SK-N-SH (cell line): ENCODE measurements around the gene RCSD1. TPM values are rescaled to one million over a fixed set of nuclear protein-coding genes. Genes with fewer than 3 reads are reported as not detected.

Experiments
- CTCF ChIA-PET: fragments of 300-600, 350-600 bp; formaldehyde crosslinking; extraction: SDS; loops from one replicate; lab custom pipeline; 2021; lab: Yijun Ruan, JAX
- POLR2A ChIA-PET: fragments of 350-600 bp; sonication (Branson Sonifier 250); formaldehyde crosslinking; extraction: SDS; loops from one replicate; lab custom pipeline; 2020; ENCODE audit warnings: antibody characterized with exemption, inconsistent platforms; lab: Yijun Ruan, JAX
- DNase-seq: peaks from one replicate; pipeline ENCODE4 v3.0.0; 2012
- H2AFZ ChIP-seq: fragments of 200-600 bp; sonication (generic); 2 replicates; pipeline ENCODE4 v1.8.1; 2016; ENCODE audit warnings: antibody characterized with exemption, mild to moderate bottlenecking, low read depth
- H3F3A ChIP-seq: fragments of 200-600 bp; sonication (generic); replicated peaks from 2 replicates; pipeline ENCODE3; 2016; ENCODE audit warnings: antibody characterized with exemption, mild to moderate bottlenecking; ENCODE audit not compliant: insufficient read depth
- H3K27ac ChIP-seq, 2 experiments: fragments of 200-500 bp in 1 of 2; fragments of 200-600 bp in 1 of 2; sonication (Bioruptor generic) in 1 of 2; sonication (generic), shearing (Covaris generic) in 1 of 2; 2 replicates each; pipeline versions ENCODE4 v1.5.1 to v1.6.1; 2014 to 2016; ENCODE audit warnings: low read depth in 2 of 2, inconsistent platforms in 1 of 2, low read length in 1 of 2, mild to moderate bottlenecking in 1 of 2, mixed read lengths in 1 of 2
- H3K27me3 ChIP-seq: fragments of 200-600 bp; sonication (generic), shearing (Covaris generic); 2 replicates; pipeline ENCODE4 v1.6.1; 2016; ENCODE audit warnings: mixed run types; ENCODE audit not compliant: insufficient read depth
- H3K36me3 ChIP-seq, 2 experiments: fragments of 200-500 bp in 1 of 2; fragments of 200-600 bp in 1 of 2; sonication (Bioruptor generic) in 1 of 2; sonication (generic) in 1 of 2; replicated peaks in 1 of 2; 2 replicates each; pipeline versions ENCODE3 to v1.5.1; 2014 to 2016; ENCODE audit warnings: low read length in 1 of 2, mild to moderate bottlenecking in 1 of 2; ENCODE audit not compliant: insufficient read depth in 2 of 2, control insufficient read depth in 1 of 2
- H3K4me1 ChIP-seq, 2 experiments: fragments of 200-500 bp in 1 of 2; fragments of 200-600 bp in 1 of 2; sonication (Bioruptor generic) in 1 of 2; sonication (generic), shearing (Covaris generic) in 1 of 2; 2 replicates each; pipeline versions ENCODE4 v1.5.1 to v1.6.1; 2014 to 2016; ENCODE audit warnings: low read depth in 1 of 2, low read length in 1 of 2, mixed run types in 1 of 2; ENCODE audit not compliant: insufficient read depth in 2 of 2, control insufficient read depth in 1 of 2
- H3K4me2 ChIP-seq: fragments of 200-600 bp; sonication (generic), shearing (Covaris generic); 2 replicates; pipeline ENCODE4 v1.6.1; 2017; ENCODE audit warnings: mixed run types
- H3K4me3 ChIP-seq, 2 experiments: fragments of 200-500 bp in 1 of 2; fragments of 200-600 bp in 1 of 2; sonication (Bioruptor generic) in 1 of 2; sonication (generic), shearing (Covaris generic) in 1 of 2; 2 replicates each; pipeline versions ENCODE4 v1.5.1 to v1.8.1; 2014 to 2016; ENCODE audit warnings: low read depth in 2 of 2, inconsistent platforms in 1 of 2, low read length in 1 of 2, mild to moderate bottlenecking in 1 of 2, mixed read lengths in 1 of 2, moderate library complexity in 1 of 2
- H3K79me2 ChIP-seq: fragments of 200-600 bp; sonication (generic); 2 replicates; pipeline ENCODE4 v1.8.1; 2017; ENCODE audit warnings: mild to moderate bottlenecking; ENCODE audit not compliant: insufficient read depth
- H3K9ac ChIP-seq: fragments of 200-600 bp; sonication (generic); 2 replicates; pipeline ENCODE4 v1.6.1; 2017; ENCODE audit warnings: mixed run types
- H3K9me2 ChIP-seq: fragments of 200-600 bp; sonication (generic); 2 replicates; pipeline ENCODE4 v1.6.1; 2017; ENCODE audit warnings: mixed run types
- H3K9me3 ChIP-seq: fragments of 200-600 bp; sonication (generic); 2 replicates; pipeline ENCODE4 v1.6.1; 2017; ENCODE audit warnings: mixed run types, mild to moderate bottlenecking, moderate library complexity
- H4K20me1 ChIP-seq: fragments of 200-600 bp; sonication (generic); 2 replicates; pipeline ENCODE4 v1.6.1; 2017; ENCODE audit warnings: mild to moderate bottlenecking, mixed run types; ENCODE audit not compliant: insufficient read depth
- EP300 ChIP-seq, 2 experiments: IDR thresholded peaks; 2 replicates each; pipeline versions ENCODE4 v1.4.0 to v1.6.1; 2012; ENCODE audit warnings: borderline replicate concordance in 1 of 2, low read depth in 1 of 2, low read length in 1 of 2
- EZH2phosphoT487 ChIP-seq: fragments of 200-600 bp; sonication (generic); IDR thresholded peaks from 2 replicates; pipeline ENCODE4 v1.6.1; 2017; ENCODE audit warnings: low read depth, mixed run types, mild to moderate bottlenecking, antibody characterized with exemption, moderate library complexity, borderline replicate concordance
- FOXJ3 ChIP-seq: sonication (generic); formaldehyde crosslinking; IDR thresholded peaks from 2 replicates; pipeline ENCODE4 v1.5.1; 2020; ENCODE audit warnings: mild to moderate bottlenecking, missing genetic modification reagents
- IRF3 ChIP-seq: fragments of 150-350 bp; IDR thresholded peaks from 2 replicates; pipeline ENCODE4 v1.6.1; 2016; ENCODE audit warnings: mild to moderate bottlenecking, low read depth, low read length
- MAX ChIP-seq: IDR thresholded peaks from 2 replicates; pipeline ENCODE4 v1.4.0; 2012; ENCODE audit warnings: low read depth
- MEF2A ChIP-seq: IDR thresholded peaks from 2 replicates; pipeline ENCODE4 v1.4.0; 2012; ENCODE audit warnings: low read depth, borderline replicate concordance
- MXI1 ChIP-seq: IDR thresholded peaks from 2 replicates; pipeline ENCODE4 v1.6.1; 2012; ENCODE audit warnings: mild to moderate bottlenecking, low read depth, low read length, improper control_type of control experiment
- NFIC ChIP-seq: IDR thresholded peaks from 2 replicates; pipeline ENCODE4 v1.4.0; 2012; ENCODE audit warnings: borderline replicate concordance
- NRF1 ChIP-seq: IDR thresholded peaks from 2 replicates; pipeline ENCODE4 v1.6.1; 2012; ENCODE audit warnings: low read depth, mild to moderate bottlenecking, low read length
- POLR2AphosphoS5 ChIP-seq: IDR thresholded peaks from 2 replicates; pipeline ENCODE4 v1.6.1; 2012; ENCODE audit warnings: low read depth, low read length
- RCOR1 ChIP-seq: fragments of 150-350 bp; IDR thresholded peaks from 2 replicates; pipeline ENCODE4 v1.6.1; 2017; ENCODE audit warnings: antibody characterized with exemption, low read length
- RFX5 ChIP-seq: IDR thresholded peaks from 2 replicates; pipeline ENCODE4 v1.6.1; 2012; ENCODE audit warnings: mild to moderate bottlenecking, improper control_type of control experiment, low read length
- SIN3A ChIP-seq: IDR thresholded peaks from 2 replicates; pipeline ENCODE4 v1.6.1; 2012; ENCODE audit warnings: low read depth, mild to moderate bottlenecking, low read length, moderate library complexity, borderline replicate concordance
- SMC3 ChIP-seq: IDR thresholded peaks from 2 replicates; pipeline ENCODE4 v1.6.1; 2012; ENCODE audit warnings: low read depth, low read length, improper control_type of control experiment
- TAF1 ChIP-seq: IDR thresholded peaks from 2 replicates; pipeline ENCODE4 v1.6.1; 2012; ENCODE audit warnings: low read depth, mild to moderate bottlenecking, low read length, moderate library complexity, borderline replicate concordance
- TCF12 ChIP-seq: IDR thresholded peaks from 2 replicates; pipeline ENCODE4 v1.4.0; 2012
- USF2 ChIP-seq: fragments of 150-350 bp; IDR thresholded peaks from 2 replicates; pipeline ENCODE4 v1.6.1; 2017; ENCODE audit warnings: antibody characterized with exemption, low read length, low read depth, borderline replicate concordance
- YY1 ChIP-seq: IDR thresholded peaks from 2 replicates; pipeline ENCODE4 v1.4.0; 2012; ENCODE audit warnings: low read depth, mild to moderate bottlenecking
- WGBS: methylation state at CpG from one replicate; pipeline ENCODE4 v1.1.6; 2017; ENCODE audit warnings: low lambda C conversion rate; 5-methylcytosine and 5-hydroxymethylcytosine counted together
- polyA plus RNA-seq, 3 experiments: library from polyadenylated mRNA; depleted of rRNA; stranded (reverse); fragments of >200 nt; gene quantifications; 2 replicates each; pipeline ENCODE4 v1.2.3, GENCODE V29; 2012
- TF ChIP-seq, protein P1 (sequence below): IDR thresholded peaks from 2 replicates; pipeline ENCODE4; 2012
- TF ChIP-seq, protein P2 (sequence below): IDR thresholded peaks from 2 replicates; pipeline ENCODE4 v1.4.0; 2012; ENCODE audit warnings: low read depth, borderline replicate concordance

The RCSD1 gene
- polyA plus RNA-seq, 1 of the 3 experiments (the other 2 are of a cell fraction) = 0.02 TPM

DNA sequence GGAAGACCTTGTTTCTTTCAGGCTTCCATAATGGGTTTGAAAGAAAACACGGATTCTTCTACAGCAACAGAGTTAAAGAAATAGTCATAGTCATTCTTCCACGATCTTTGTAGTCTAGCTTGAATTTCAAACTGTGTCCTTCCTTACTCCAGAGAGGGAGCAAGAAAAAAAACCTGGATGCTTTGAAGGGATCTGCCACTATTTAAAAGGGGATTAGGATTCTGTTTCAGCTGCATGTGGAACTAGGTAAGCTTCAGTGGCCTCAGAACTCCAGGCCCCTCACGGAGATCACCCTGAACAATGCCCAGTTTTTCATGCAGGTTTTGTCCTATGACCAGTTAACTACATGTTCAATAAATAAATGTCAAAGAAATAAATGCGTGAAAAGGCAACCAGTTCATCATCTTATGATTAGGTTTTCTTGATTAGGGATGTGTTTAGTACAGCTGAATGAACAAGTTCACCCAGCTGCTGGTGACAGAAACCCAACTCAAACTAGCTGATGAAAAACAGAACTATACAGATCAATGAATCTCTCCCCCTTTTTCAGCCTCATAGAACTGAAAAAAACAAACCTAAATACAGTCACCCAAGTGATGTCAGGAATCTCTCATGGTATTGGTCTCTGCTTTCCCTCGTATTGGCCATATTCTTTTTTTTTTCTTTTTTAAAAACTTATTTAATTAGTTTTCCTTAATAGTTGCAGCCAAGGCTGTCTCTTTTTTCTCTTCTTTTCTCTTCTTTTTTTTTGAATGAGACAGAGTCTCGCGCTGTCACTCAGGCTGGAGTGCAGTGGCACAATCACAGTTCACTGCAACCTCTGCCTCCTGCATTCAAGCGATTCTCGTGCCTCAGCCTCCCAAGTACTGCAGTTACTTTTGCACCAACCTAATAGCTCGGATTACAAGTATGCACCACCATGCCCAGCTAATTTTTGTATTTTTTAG lies 77.2 kb downstream of the RCSD1 start:
- Histone ChIP-seq H3F3A (no peaks in the 10 kb centered on the region), H3K4me1 (no peaks in the 10 kb centered on the region), H3K4me2 (no peak overlapping the region), H3K27me3 (peaks cover 15% of the 10 kb centered on the region; the same call in 1 of the 2 replicates), H3K9me3 (no peaks in the 10 kb centered on the region), H2AFZ (no peak overlapping the region), H4K20me1 (no peaks in the 10 kb centered on the region), H3K79me2 (no peaks in the 10 kb centered on the region), H3K27ac (no peak overlapping the region), H3K36me3 (no peaks in the 10 kb centered on the region), H3K4me3 (no peak overlapping the region), H3K9me2 (no peaks in the 10 kb centered on the region), H3K9ac (no peak overlapping the region)
- no peak for TF ChIP-seq TAF1
- no peak for TF ChIP-seq NRF1
- no peak for TF ChIP-seq YY1
- no peak for TF ChIP-seq MAX
- no peak for TF ChIP-seq EP300 (IDR thresholded peaks at IDR 0.05; ENCODE audit: borderline replicate concordance in 1 of 2, low read depth in 1 of 2, low read length in 1 of 2)
- no peak for TF ChIP-seq MXI1
- no peak for TF ChIP-seq EZH2phosphoT487
- no peak for TF ChIP-seq NFIC
- no peak for DNase-seq
- 73% methylated on average over 10 of the region's 10 CpGs for WGBS
- CTCF ChIA-PET = interaction anchor here (1.0 to 4.4 kb wide), 3 partner anchors 19 to 22 kb away, joined by 4 to 22 read pairs (median 14); no protein-coding TSS in a partner anchor
- POLR2A ChIA-PET = no interaction called here

GRCh38 chr1:167707942-167708341 lies 77.9 kb downstream of the RCSD1 start:
- peaks cover 18% of the 10 kb centered on the region; the same call in 1 of the 2 replicates for H3K27me3 ChIP-seq
- no peaks in the 10 kb centered on the region for H4K20me1 ChIP-seq
- H3K9me3 ChIP-seq = no peaks in the 10 kb centered on the region
- no peak overlapping the region for H3K9ac ChIP-seq
- ChIA-PET POLR2A (no interaction called here), CTCF (interaction anchor here (1.0 to 2.8 kb wide), 2 partner anchors 20 to 23 kb away, joined by 4 to 14 read pairs; no protein-coding TSS in a partner anchor)
- H3F3A ChIP-seq = no peaks in the 10 kb centered on the region
- H3K4me2 ChIP-seq = no peak overlapping the region
- no peak overlapping the region for H3K4me3 ChIP-seq
- no peak overlapping the region for H2AFZ ChIP-seq
- H3K79me2 ChIP-seq = no peaks in the 10 kb centered on the region
- H3K27ac ChIP-seq = no peak overlapping the region
- WGBS = 71% methylated on average over 4 of the region's 4 CpGs
- no peaks in the 10 kb centered on the region for H3K36me3 ChIP-seq
- no peaks in the 10 kb centered on the region for H3K9me2 ChIP-seq
- H3K4me1 ChIP-seq = no peaks in the 10 kb centered on the region; a peak in 1 of 4 replicates
- no peak for DNase-seq
- TF ChIP-seq TCF12 = no peak
- TF ChIP-seq EP300 (IDR thresholded peaks at IDR 0.05; ENCODE audit: borderline replicate concordance in 1 of 2, low read depth in 1 of 2, low read length in 1 of 2) = no peak
- TF ChIP-seq SMC3 = no peak
- TF ChIP-seq SIN3A = no peak
- TF ChIP-seq MAX = no peak
- TF ChIP-seq MEF2A = no peak
- no peak for TF ChIP-seq TAF1
- TF ChIP-seq IRF3 = no peak
- TF ChIP-seq USF2 = no peak
- no peak for TF ChIP-seq NFIC
- TF ChIP-seq YY1 = no peak
- TF ChIP-seq, protein P1, sequence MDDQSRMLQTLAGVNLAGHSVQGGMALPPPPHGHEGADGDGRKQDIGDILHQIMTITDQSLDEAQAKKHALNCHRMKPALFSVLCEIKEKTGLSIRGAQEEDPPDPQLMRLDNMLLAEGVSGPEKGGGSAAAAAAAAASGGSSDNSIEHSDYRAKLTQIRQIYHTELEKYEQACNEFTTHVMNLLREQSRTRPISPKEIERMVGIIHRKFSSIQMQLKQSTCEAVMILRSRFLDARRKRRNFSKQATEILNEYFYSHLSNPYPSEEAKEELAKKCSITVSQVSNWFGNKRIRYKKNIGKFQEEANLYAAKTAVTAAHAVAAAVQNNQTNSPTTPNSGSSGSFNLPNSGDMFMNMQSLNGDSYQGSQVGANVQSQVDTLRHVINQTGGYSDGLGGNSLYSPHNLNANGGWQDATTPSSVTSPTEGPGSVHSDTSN = no peak
- TF ChIP-seq, protein P2, sequence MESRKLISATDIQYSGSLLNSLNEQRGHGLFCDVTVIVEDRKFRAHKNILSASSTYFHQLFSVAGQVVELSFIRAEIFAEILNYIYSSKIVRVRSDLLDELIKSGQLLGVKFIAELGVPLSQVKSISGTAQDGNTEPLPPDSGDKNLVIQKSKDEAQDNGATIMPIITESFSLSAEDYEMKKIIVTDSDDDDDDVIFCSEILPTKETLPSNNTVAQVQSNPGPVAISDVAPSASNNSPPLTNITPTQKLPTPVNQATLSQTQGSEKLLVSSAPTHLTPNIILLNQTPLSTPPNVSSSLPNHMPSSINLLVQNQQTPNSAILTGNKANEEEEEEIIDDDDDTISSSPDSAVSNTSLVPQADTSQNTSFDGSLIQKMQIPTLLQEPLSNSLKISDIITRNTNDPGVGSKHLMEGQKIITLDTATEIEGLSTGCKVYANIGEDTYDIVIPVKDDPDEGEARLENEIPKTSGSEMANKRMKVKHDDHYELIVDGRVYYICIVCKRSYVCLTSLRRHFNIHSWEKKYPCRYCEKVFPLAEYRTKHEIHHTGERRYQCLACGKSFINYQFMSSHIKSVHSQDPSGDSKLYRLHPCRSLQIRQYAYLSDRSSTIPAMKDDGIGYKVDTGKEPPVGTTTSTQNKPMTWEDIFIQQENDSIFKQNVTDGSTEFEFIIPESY = no peak
- no peak for TF ChIP-seq NRF1
- TF ChIP-seq RFX5 = no peak
- TF ChIP-seq FOXJ3 (CRISPR knock-in tag) = no peak
- no peak for TF ChIP-seq POLR2AphosphoS5
- no peak for TF ChIP-seq RCOR1
